Astrocyte (in vitro differentiated cells and primary cell): ENCODE data around the gene DSCAM.

Experiments
- CTCF ChIP-seq: IDR thresholded peaks from 2 replicates; pipeline ENCODE4 v1.5.1; 2011; ENCODE audit warnings: low read depth, mild to moderate bottlenecking, inconsistent platforms, low read length, moderate library complexity; ENCODE audit not compliant: insufficient read depth
- EZH2 ChIP-seq: IDR thresholded peaks from 2 replicates; pipeline ENCODE4 v1.6.1; 2012; ENCODE audit warnings: mild to moderate bottlenecking, low read length, inconsistent platforms; ENCODE audit not compliant: insufficient read depth

GRCh38 chr21:40408561-40408960, 438.4 kb downstream of the DSCAM start:
- TF ChIP-seq CTCF (no peak), EZH2 (no peak)
